HG03558 (cell line): ENCODE data around the gene FBXO4.

Experiments
- ATAC-seq: cut with Tn5 transposase; IDR thresholded peaks from one replicate; pipeline ENCODE4 v1.9.1; 2021; ENCODE audit warnings: moderate number of reproducible peaks; ENCODE audit not compliant: unreplicated experiment; ENCODE audit errors: extremely low read depth

The FBXO4 gene

DNA sequence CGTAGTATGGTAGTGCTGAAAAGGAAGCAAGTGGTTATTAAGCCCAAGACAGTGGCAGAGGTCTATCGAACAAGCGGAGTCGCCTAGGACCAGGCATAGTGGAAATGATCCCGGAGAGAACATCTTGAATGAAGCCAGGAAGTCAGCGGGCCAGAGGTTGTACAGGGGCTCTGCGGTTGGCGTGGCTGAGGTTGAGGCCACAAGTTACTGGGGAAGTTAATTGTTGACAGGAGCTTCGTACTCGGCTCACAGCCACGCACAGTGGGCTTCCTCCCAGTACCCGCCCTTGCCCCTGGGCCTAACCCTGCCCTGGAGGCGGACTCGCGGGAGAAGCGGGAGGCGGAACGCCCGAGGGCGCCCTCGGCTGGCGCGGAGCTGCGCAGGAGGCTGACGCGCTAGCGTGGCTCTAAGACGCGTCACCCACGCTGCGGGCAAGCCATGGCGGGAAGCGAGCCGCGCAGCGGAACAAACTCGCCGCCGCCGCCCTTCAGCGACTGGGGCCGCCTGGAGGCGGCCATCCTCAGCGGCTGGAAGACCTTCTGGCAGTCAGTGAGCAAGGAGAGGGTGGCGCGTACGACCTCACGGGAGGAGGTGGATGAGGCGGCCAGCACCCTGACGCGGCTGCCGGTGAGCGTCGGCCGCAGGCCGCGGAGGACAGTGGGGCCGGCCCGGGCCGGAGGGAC, at the start of gene FBXO4:
FBXO4 (plus strand) TSS at position 410 of the 683 bp plus-strand sequence; CDS start at position 439, 29 bp downstream.
- ATAC-seq, result peak; percentile 90

DNA sequence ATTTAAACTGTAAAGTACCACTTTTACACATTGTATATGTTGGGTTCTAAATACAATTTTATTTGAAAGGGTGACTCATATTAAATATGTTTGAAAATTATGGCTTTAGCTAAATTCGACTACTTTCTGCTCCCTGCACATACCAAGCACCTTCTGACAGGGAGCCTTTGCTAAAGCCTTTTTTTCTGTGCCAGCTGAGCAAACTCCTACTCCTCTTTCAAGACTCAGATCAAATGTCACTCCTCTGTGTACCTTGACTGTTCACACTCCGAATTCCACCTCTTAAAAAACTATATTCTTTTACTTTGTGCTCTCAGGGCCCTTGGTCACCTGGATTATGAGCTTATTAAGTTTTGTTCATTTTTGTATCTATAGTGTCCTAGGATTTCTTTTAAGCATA, 48.4 kb upstream of the FBXO4 start:
- no peak for ATAC-seq

GRCh38 chr5:41877408-41877807, 47.7 kb upstream of the FBXO4 start:
- ATAC-seq, result no peak

DNA sequence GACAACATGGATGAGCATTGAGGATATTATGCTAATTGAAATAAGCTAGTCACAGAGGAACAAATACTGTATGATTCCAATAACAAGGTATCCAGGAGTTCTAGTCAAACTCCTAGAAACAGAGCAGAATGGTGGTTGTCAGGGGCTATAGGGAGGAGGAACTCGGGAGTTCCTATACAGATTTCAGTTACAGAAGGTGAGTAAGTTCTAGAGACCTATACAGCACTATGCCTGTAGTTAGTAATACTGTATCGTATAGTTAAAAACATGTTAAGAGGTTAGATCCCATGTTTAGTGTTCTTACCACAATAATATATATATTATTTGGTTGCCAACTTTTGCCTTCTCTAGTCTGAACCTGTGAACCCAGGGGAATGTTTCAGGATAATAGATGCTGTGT, 46.9 kb upstream of the FBXO4 start:
- no peak for ATAC-seq

- ATAC-seq, result no peak
Observed at GRCh38 chr5:41878643-41879478, 46.2 kb upstream of the FBXO4 start.

GRCh38 chr5:41882765-41883164, 42.3 kb upstream of the FBXO4 start:
- ATAC-seq, result no peak

DNA sequence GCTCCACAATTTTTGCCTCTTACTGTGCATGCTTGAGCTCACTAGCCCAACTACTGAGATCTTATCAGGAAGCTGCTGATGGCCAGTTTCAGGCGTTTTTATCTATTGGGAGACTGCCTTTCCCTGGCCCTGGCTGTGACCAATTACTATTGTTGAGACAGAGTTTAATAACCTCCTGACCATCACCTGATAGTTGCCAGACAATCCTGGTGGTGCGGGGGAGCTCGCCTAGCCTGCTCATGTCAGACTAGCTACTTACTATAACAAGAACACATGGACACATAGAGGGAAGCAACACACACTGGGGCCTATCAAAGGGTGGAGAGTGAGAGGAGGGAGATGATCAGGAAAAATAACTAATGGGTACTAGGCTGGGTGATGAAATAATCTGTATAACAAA, 41.8 kb upstream of the FBXO4 start:
- ATAC-seq, result no peak

DNA sequence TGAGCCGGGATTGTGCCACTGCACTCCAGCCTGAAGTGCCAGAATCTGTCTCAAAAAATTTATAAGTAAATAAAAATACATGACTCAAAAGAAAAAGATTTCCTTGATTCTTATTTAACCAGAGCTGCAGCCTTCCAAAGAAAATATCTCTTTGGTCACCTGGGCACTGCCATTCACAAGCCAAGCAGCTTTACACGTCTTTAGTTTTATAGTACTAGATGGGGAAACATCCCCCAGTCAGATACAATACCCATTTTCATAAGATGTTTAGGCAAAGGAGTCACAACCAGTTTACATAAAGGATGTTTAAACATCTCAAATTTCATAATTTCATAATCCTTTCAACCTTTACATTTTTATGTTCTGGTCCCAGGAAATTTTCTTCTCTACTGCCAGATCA, 41.1 kb upstream of the FBXO4 start:
- no peak for ATAC-seq

GRCh38 chr5:41885286-41885685, 39.8 kb upstream of the FBXO4 start:
- ATAC-seq, result no peak

GRCh38 chr5:41891066-41891707, 33.9 kb upstream of the FBXO4 start:
- peak; percentile 37 for ATAC-seq

GRCh38 chr5:41892031-41892430, 33.0 kb upstream of the FBXO4 start:
- ATAC-seq, result no peak

- ATAC-seq, result peak; percentile 58
Observed at GRCh38 chr5:41893074-41893851, 31.8 kb upstream of the FBXO4 start.

DNA sequence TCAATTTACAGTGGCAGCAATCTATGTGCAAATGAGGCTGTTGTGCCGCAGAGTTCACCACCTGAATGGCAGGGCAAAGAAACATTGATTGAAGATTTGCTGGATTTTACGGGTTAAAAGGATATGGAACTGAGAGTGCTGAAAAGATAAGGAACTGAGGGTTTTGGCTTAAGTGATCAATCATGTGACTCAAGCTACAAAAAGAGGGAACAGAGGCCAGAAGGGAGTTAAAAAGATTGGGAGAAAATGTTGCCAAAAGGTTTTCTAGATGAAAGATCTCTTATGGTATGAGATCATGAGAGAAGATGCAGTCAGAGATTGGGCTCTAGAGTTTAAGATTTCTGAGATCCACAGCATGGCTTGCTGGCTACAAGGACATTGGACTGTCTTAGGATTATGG, 28.9 kb upstream of the FBXO4 start:
- ATAC-seq, result no peak

- ATAC-seq, result no peak
Observed at GRCh38 chr5:41903382-41903891, 21.6 kb upstream of the FBXO4 start.

DNA sequence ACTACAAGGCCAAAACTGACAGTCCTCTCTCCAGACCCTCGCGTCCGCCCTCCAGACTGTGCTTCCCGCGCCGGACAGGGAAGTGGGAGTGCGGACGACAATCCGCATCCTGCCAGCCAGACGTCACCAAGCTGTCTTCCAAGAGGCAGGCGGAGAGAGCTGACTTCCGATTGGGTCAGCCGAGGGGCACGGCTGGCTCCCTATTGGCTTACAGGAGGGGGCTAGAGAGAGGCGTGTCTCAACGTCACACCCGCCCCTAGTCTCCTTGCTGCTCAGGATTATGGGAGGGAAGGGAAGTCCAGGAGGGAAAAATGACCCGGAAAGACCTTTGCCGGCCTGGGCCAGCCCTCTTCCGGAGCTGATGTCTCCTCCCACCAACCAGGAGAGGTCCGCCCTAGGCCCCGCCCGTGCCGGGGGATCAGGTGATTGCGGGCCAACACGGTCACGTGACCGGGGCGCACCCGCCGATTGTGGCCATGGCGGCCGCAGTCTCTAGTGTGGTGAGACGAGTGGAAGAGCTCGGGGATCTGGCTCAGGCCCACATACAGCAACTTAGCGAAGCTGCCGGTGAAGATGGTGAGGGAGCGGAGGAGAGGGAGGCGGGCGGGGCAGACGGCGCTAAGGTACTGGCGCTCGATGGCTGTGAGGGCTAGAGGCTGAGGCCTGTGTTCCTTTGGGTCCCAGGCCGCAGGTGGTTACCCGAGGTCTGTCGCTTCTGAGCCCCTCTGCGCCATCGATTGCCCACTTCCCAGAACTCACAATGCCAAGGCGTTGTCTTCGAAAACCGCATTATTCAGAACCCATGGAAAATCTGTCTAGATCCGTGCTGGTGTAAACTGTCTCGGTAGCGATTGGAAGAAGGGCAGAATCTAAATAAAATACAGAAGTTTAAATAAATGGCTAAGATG, 20.9 kb upstream of the FBXO4 start, which contains the start of gene RIMOC1:
RIMOC1 (plus strand) TSS at position 453 of the 908 bp plus-strand sequence; CDS start at position 477, 24 bp downstream.
- peak; percentile 96 for ATAC-seq

DNA sequence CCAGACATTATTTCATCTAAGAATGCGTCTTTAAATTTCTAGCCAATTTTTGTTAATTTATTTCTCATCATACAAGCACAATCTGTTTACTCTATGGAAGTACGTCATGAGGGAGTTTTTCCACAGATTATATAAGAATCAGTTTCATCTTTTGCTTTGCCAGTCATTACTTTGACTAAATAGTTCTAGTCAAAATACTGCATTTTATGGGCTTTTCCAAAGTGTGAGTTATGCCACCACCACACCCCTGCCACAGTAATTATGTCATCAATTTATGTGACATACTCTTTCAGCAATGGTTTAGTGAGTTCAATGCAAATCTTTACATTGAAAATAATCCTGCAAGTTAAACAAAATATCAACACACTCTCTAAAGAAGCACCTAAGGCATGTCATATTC, 18.9 kb upstream of the FBXO4 start:
- ATAC-seq, result no peak

DNA sequence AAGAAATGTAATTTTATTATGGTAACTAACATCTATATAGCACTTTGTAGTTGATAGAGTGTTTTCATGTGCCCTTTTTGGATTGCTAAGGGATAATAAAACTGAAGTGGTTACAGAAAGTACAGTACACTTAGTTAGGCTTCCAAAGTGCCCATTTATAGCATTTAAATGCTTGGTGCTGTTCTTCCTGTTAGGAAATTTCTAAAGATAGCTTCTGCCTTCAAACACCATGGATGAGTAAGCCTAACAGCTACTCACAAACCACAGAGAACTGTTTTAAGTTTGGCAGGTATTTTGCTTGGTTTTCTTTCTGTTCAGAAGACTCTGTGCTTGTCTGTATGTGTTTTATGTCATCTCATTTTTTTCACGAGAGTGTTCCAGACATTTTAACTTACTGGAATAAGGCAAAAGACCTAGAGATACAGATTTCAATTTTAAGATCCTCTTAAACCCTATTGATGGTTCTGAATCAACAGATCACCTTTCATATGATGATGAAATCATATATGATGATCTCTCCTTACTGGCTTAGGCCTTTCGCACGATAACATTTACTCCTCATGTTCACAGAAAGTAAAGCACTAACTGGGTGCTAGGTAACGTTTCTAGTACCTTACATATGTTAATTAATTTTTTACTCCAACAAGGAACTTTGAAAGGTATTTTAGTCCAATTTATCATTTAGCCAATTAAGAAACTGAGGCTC, 16.6 kb upstream of the FBXO4 start:
- ATAC-seq, result no peak

DNA sequence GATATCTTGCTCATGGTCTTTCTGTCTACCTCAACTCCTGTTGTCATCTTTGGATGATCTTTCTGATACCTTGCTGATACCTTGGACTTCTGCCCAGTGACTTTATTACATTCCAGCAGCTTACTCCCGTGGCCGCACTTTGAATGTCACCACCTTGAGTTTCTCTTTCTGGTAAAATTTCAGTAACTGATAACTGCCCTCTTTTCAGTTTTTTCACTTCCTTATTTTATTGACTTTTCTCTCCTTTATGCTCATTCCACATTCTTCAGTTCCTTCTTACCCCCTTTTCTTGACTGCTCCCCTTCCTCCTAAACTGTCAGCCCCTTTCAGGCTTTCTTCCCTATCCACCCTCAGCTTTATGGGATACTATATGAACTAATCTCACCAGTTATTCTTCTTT, 7.0 kb upstream of the FBXO4 start:
- no peak for ATAC-seq
